ENCODE measurements around the gene SORCS2.
A peak's percentile ranks its signal among the peaks of the same experiment; 100 is the strongest.

The SORCS2 gene

DNA sequence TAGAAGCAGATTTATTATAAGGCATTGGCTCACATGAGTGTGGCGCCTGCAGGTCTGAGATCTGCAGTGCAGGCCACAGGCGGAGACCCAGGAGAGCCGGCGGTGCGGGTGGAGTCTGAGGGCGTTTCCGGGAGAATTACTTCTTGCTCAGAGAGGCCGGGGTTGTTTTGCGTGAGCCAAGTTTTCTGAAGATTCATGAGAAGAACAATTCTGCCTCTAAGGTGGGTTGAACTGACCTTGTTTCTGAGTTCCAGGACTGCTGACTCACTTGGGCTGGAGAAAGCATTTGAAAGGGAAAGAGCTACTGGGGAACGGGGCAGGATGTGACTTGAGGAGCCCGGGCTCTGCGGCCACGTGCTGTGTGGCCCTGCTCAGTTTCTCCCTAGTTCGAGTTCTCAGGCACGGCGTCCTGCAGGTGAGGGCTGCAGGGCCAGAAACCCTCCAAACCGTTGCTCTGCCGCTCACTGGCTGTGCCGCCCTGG, 36.7 kb upstream of the SORCS2 start:
- H3K9me3 ChIP-seq (ENCODE audit: control insufficient read depth, insufficient read depth, low read depth, low read length), result no peaks in the 10 kb centered on the region
- H3K36me3 ChIP-seq (ENCODE audit: control insufficient read depth in 2 of 2, insufficient read depth in 1 of 2, low read length in 2 of 2), result no peaks in the 10 kb centered on the region
- 0 out of 2 replicates have a peak, but pooled peaks have one; percentile 21 for TF ChIP-seq KLF1 (tag by site-specific recombination; IDR thresholded peaks at IDR 0.05)
- TF ChIP-seq ZNF302 (tag by site-specific recombination; IDR thresholded peaks at IDR 0.05; ENCODE audit: low read depth), result no peak
- POLR2A ChIA-PET, result no interaction called here
- CTCF ChIA-PET, result no interaction called here
- H3K4me1 ChIP-seq (ENCODE audit: control insufficient read depth, insufficient read depth, low read length), result no peaks in the 10 kb centered on the region
- H3K4me3 ChIP-seq (ENCODE audit: low read depth, low read length), result no peak overlapping the region
- no peak overlapping the region for H3K27ac ChIP-seq (ENCODE audit: extremely low read depth, low read depth, low read length)

GRCh38 chr4:7156328-7156727, 36.0 kb upstream of the SORCS2 start:
- CTCF ChIA-PET, result interaction anchor here (0.9 kb wide), 1 partner anchor 512 kb away, joined by 4 read pairs; no protein-coding TSS in a partner anchor
- POLR2A ChIA-PET, result no interaction called here
- no peaks in the 10 kb centered on the region for H3K4me1 ChIP-seq (ENCODE audit: control insufficient read depth, insufficient read depth, low read length)
- no peak overlapping the region for H3K4me3 ChIP-seq (ENCODE audit: low read depth, low read length)
- TF ChIP-seq ZNF23 (tag by site-specific recombination; IDR thresholded peaks at IDR 0.05; ENCODE audit: borderline replicate concordance), result no peak
- TF ChIP-seq, protein P1, sequence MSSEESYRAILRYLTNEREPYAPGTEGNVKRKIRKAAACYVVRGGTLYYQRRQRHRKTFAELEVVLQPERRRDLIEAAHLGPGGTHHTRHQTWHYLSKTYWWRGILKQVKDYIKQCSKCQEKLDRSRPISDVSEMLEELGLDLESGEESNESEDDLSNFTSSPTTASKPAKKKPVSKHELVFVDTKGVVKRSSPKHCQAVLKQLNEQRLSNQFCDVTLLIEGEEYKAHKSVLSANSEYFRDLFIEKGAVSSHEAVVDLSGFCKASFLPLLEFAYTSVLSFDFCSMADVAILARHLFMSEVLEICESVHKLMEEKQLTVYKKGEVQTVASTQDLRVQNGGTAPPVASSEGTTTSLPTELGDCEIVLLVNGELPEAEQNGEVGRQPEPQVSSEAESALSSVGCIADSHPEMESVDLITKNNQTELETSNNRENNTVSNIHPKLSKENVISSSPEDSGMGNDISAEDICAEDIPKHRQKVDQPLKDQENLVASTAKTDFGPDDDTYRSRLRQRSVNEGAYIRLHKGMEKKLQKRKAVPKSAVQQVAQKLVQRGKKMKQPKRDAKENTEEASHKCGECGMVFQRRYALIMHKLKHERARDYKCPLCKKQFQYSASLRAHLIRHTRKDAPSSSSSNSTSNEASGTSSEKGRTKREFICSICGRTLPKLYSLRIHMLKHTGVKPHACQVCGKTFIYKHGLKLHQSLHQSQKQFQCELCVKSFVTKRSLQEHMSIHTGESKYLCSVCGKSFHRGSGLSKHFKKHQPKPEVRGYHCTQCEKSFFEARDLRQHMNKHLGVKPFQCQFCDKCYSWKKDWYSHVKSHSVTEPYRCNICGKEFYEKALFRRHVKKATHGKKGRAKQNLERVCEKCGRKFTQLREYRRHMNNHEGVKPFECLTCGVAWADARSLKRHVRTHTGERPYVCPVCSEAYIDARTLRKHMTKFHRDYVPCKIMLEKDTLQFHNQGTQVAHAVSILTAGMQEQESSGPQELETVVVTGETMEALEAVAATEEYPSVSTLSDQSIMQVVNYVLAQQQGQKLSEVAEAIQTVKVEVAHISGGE (tag by site-specific recombination; conservative IDR thresholded peaks at IDR 0.05; ENCODE audit: low read depth), result no peak
- no peak for TF ChIP-seq GLIS2 (tag by site-specific recombination; IDR thresholded peaks at IDR 0.05)
- TF ChIP-seq ZNF433 (tag by site-specific recombination; IDR thresholded peaks at IDR 0.05; ENCODE audit: low read depth), result no peak
- TF ChIP-seq ZNF670 (tag by site-specific recombination; IDR thresholded peaks at IDR 0.05; ENCODE audit: low read depth), result no peak
- TF ChIP-seq, protein P2, sequence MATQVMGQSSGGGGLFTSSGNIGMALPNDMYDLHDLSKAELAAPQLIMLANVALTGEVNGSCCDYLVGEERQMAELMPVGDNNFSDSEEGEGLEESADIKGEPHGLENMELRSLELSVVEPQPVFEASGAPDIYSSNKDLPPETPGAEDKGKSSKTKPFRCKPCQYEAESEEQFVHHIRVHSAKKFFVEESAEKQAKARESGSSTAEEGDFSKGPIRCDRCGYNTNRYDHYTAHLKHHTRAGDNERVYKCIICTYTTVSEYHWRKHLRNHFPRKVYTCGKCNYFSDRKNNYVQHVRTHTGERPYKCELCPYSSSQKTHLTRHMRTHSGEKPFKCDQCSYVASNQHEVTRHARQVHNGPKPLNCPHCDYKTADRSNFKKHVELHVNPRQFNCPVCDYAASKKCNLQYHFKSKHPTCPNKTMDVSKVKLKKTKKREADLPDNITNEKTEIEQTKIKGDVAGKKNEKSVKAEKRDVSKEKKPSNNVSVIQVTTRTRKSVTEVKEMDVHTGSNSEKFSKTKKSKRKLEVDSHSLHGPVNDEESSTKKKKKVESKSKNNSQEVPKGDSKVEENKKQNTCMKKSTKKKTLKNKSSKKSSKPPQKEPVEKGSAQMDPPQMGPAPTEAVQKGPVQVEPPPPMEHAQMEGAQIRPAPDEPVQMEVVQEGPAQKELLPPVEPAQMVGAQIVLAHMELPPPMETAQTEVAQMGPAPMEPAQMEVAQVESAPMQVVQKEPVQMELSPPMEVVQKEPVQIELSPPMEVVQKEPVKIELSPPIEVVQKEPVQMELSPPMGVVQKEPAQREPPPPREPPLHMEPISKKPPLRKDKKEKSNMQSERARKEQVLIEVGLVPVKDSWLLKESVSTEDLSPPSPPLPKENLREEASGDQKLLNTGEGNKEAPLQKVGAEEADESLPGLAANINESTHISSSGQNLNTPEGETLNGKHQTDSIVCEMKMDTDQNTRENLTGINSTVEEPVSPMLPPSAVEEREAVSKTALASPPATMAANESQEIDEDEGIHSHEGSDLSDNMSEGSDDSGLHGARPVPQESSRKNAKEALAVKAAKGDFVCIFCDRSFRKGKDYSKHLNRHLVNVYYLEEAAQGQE (tag by site-specific recombination; IDR thresholded peaks at IDR 0.05), result no peak
- TF ChIP-seq ZNF211 (tag by site-specific recombination; IDR thresholded peaks at IDR 0.05; ENCODE audit: low read depth), result no peak
- TF ChIP-seq ZNF768 (tag by site-specific recombination; IDR thresholded peaks at IDR 0.05), result no peak
- no peak for TF ChIP-seq ZNF157 (tag by site-specific recombination; IDR thresholded peaks at IDR 0.05)
- no peaks in the 10 kb centered on the region for H3K36me3 ChIP-seq (ENCODE audit: control insufficient read depth in 2 of 2, insufficient read depth in 1 of 2, low read length in 2 of 2)
- H3K9me3 ChIP-seq (ENCODE audit: control insufficient read depth, insufficient read depth, low read depth, low read length), result no peaks in the 10 kb centered on the region
- H3K27ac ChIP-seq (ENCODE audit: extremely low read depth, low read depth, low read length), result no peak overlapping the region

DNA sequence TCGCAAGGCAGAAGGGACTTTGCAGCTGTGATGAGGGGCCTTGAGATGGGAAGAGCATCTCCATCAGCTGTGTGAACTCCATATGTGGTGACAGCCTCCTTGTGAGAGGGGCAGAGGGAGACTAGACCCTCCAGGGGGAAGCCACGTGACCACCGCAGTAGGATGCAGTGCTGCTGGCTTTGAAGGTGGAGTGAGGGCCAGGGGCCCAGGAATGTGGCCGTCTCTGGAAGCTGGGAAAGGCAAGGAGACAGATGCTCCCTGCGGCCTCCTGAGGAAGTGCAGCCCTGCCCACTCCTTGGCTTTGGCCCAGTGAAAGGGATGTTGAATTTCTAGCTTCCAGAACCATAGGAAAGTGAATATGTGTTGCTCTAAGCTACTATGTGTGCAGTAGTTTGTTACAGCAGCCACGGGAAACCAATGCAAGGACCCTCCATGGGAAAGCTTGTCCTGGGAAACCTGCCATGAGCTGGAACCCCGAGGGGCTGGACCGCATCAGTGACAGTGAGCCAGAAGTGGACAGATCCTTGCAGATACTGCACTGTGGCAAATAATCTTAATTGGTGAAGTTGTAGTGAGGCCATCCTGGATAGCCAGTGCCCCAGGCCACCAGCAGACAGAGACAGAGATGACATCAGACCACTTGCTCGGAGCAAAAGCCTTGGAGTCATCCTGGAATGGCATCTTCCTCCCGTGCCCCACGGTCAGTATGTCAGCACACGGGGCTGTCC, 35.4 kb upstream of the SORCS2 start:
- no peaks in the 10 kb centered on the region for H3K4me1 ChIP-seq (ENCODE audit: control insufficient read depth, insufficient read depth, low read length)
- ChIA-PET POLR2A (no interaction called here), CTCF (interaction anchor here (0.9 kb wide), 1 partner anchor 511 kb away, joined by 4 read pairs; no protein-coding TSS in a partner anchor)
- no peaks in the 10 kb centered on the region for H3K36me3 ChIP-seq (ENCODE audit: control insufficient read depth in 2 of 2, insufficient read depth in 1 of 2, low read length in 2 of 2)
- H3K9me3 ChIP-seq (ENCODE audit: control insufficient read depth, insufficient read depth, low read depth, low read length), result no peaks in the 10 kb centered on the region
- no peak overlapping the region for H3K27ac ChIP-seq (ENCODE audit: extremely low read depth, low read depth, low read length)
- no peak overlapping the region for H3K4me3 ChIP-seq (ENCODE audit: low read depth, low read length)
- TF ChIP-seq ZIC2 (tag by site-specific recombination; IDR thresholded peaks at IDR 0.05) (peak; percentile 68), ZXDB (tag by site-specific recombination; IDR thresholded peaks at IDR 0.05) (no peak), ZNF2 (tag by site-specific recombination; IDR thresholded peaks at IDR 0.05) (no peak), ZBTB20 (tag by site-specific recombination; IDR thresholded peaks at IDR 0.05) (peak; percentile 33; the same call in 1 of the 2 replicates), ZNF549 (tag by site-specific recombination; IDR thresholded peaks at IDR 0.05) (no peak), ZNF114 (tag by site-specific recombination; IDR thresholded peaks at IDR 0.05) (no peak), PRDM1 (tag by site-specific recombination; IDR thresholded peaks at IDR 0.05) (no peak), KLF1 (tag by site-specific recombination; IDR thresholded peaks at IDR 0.05) (no peak), ZBTB17 (tag by site-specific recombination; IDR thresholded peaks at IDR 0.05) (no peak), ZSCAN16 (tag by site-specific recombination; IDR thresholded peaks at IDR 0.05) (no peak), SETDB1 (IDR thresholded peaks at IDR 0.05; ENCODE audit: insufficient read length, low read length) (no peak), ZNF623 (tag by site-specific recombination; IDR thresholded peaks at IDR 0.05) (no peak), ZNF521 (tag by site-specific recombination; IDR thresholded peaks at IDR 0.05) (no peak)
- TF ChIP-seq, protein P3, sequence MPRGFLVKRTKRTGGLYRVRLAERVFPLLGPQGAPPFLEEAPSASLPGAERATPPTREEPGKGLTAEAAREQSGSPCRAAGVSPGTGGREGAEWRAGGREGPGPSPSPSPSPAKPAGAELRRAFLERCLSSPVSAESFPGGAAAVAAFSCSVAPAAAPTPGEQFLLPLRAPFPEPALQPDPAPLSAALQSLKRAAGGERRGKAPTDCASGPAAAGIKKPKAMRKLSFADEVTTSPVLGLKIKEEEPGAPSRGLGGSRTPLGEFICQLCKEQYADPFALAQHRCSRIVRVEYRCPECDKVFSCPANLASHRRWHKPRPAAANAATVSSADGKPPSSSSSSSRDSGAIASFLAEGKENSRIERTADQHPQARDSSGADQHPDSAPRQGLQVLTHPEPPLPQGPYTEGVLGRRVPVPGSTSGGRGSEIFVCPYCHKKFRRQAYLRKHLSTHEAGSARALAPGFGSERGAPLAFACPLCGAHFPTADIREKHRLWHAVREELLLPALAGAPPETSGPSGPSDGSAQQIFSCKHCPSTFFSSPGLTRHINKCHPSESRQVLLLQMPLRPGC (tag by site-specific recombination; IDR thresholded peaks at IDR 0.05), result no peak

Data from HEK293 (cell line).